Measurements from ENCODE around the gene LMOD1. TPM values are rescaled to one million over a fixed set of nuclear protein-coding genes. Genes with fewer than 3 reads are reported as not detected.

Gene LMOD1
- total and polyA plus RNA-seq, 2 donors from 2014 or later: 9.5 to 33.3 TPM

- Histone ChIP-seq H3K27me3 (ENCODE audit: control insufficient read depth, insufficient read depth, low read length) (no peaks in the 10 kb centered on the region), H3K4me3 (ENCODE audit: low read length in 3 of 3) (no peak overlapping the region), H3K9me3 (ENCODE audit: control insufficient read depth in 2 of 3, insufficient read depth in 1 of 3, low read length in 3 of 3) (no peaks in the 10 kb centered on the region), H3K36me3 (ENCODE audit: control insufficient read depth in 2 of 3, insufficient read depth in 3 of 3, low read length in 3 of 3) (peaks cover 0 to 24% (median 13%) of the 10 kb centered on the region in 3 donors), H3K4me1 (ENCODE audit: control insufficient read depth in 2 of 3, insufficient read depth in 2 of 3, low read depth in 1 of 3, low read length in 3 of 3) (no peaks in the 10 kb centered on the region), H3K9ac (ENCODE audit: low read length in 3 of 3) (no peak overlapping the region), H3K27ac (ENCODE audit: low read depth in 2 of 2, low read length in 2 of 2) (no peak overlapping the region)
- TF ChIP-seq CTCF (IDR thresholded peaks at IDR 0.05; ENCODE audit: borderline replicate concordance, extremely low read depth, insufficient read depth): no peak
- intact Hi-C loops (cut with DNase I): loop anchor here (5.0 kb wide), 1 partner anchor 61 kb away; no protein-coding TSS in a partner anchor
- FAIRE-seq: no peak
- DNase-seq: no peak
Measured at GRCh38 chr1:201958348-201958747, 12.0 kb upstream of the LMOD1 start.

- no peak for TF ChIP-seq CTCF (IDR thresholded peaks at IDR 0.05; ENCODE audit: borderline replicate concordance, extremely low read depth, insufficient read depth)
- Histone ChIP-seq H3K4me1 (ENCODE audit: control insufficient read depth in 2 of 3, insufficient read depth in 2 of 3, low read depth in 1 of 3, low read length in 3 of 3) (no peaks in the 10 kb centered on the region), H3K4me3 (ENCODE audit: low read length in 3 of 3) (peak overlapping the region; percentile 94 to 98 (median 94)), H3K9me3 (ENCODE audit: control insufficient read depth in 2 of 3, insufficient read depth in 1 of 3, low read length in 3 of 3) (no peaks in the 10 kb centered on the region), H3K36me3 (ENCODE audit: control insufficient read depth in 2 of 3, insufficient read depth in 3 of 3, low read length in 3 of 3) (peaks cover 0 to 12% (median 9%) of the 10 kb centered on the region in 3 donors), H3K9ac (ENCODE audit: low read length in 3 of 3) (peak overlapping the region; percentile 96 to 98 (median 96)), H3K27me3 (ENCODE audit: control insufficient read depth, insufficient read depth, low read length) (no peaks in the 10 kb centered on the region), H3K27ac (ENCODE audit: low read depth in 2 of 2, low read length in 2 of 2) (peak overlapping the region; percentile 56 to 74)
- intact Hi-C loops (cut with DNase I): loop anchor here (5.0 kb wide), 1 partner anchor 58 kb away; no protein-coding TSS in a partner anchor
- FAIRE-seq (no peak), DNase-seq (no peak)
Measured at GRCh38 chr1:201955729-201956143, 9.4 kb upstream of the LMOD1 start.

- Histone ChIP-seq H3K36me3 (ENCODE audit: control insufficient read depth in 2 of 3, insufficient read depth in 3 of 3, low read length in 3 of 3) (peaks cover 0 to 12% (median 9%) of the 10 kb centered on the region in 3 donors), H3K9ac (ENCODE audit: low read length in 3 of 3) (peak within 1 kb of the TSS; percentile 96 to 98 (median 96)), H3K4me1 (ENCODE audit: control insufficient read depth in 2 of 3, insufficient read depth in 2 of 3, low read depth in 1 of 3, low read length in 3 of 3) (no peaks in the 10 kb centered on the region), H3K4me3 (ENCODE audit: low read length in 3 of 3) (peak within 1 kb of the TSS; percentile 94 to 98 (median 94)), H3K9me3 (ENCODE audit: control insufficient read depth in 2 of 3, insufficient read depth in 1 of 3, low read length in 3 of 3) (no peaks in the 10 kb centered on the region), H3K27ac (ENCODE audit: low read depth in 2 of 2, low read length in 2 of 2) (peak within 1 kb of the TSS; percentile 75 to 76), H3K27me3 (ENCODE audit: control insufficient read depth, insufficient read depth, low read length) (no peaks in the 10 kb centered on the region)
- peak; percentile 98 to 99 (median 99) for DNase-seq
- intact Hi-C loops (cut with DNase I): loop anchor here (5.0 kb wide), 1 partner anchor 58 kb away; no protein-coding TSS in a partner anchor
- no peak for TF ChIP-seq CTCF (IDR thresholded peaks at IDR 0.05; ENCODE audit: borderline replicate concordance, extremely low read depth, insufficient read depth)
- FAIRE-seq: peak; percentile 91
Measured at GRCh38 chr1:201955009-201955728, 8.8 kb upstream of the LMOD1 start, which contains the start of gene TIMM17A. Gene TIMM17A, plus strand, starts transcription at chr1:201955503. Its CDS starts 24 bp downstream, at chr1:201955527.
